Measurements from ENCODE around the gene CCNY.

The CCNY gene

DNA sequence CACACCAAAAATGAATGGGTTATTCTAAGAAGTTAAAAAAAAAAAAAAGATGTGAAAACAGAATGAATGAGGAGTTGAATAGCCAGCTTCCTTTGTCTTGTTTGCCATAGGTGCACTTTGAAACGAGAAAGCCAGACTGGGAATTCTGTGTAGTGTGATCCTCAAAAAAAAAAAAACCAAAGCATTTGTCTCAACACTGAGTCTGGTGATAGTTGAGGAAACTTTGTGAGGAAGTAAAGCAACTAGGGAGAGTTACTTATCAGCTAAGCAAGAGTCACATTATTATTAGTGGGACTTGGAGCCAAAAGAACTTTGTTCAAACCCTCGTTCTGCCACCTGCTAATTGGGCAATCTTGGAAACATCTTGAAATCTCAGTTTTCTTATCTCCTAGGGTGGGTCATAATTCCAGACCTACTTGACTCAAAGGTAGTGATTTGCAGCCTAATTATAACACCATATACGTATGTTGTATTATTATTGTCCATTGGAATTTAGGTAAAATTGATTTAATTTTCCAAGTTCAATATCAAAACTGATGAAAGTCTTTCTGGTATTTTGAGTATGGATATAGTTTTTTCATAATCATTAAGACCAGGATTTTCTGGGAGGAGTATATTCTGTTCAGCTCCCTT lies 169.0 kb downstream of the CCNY start:
- TF ChIP-seq, protein P1, sequence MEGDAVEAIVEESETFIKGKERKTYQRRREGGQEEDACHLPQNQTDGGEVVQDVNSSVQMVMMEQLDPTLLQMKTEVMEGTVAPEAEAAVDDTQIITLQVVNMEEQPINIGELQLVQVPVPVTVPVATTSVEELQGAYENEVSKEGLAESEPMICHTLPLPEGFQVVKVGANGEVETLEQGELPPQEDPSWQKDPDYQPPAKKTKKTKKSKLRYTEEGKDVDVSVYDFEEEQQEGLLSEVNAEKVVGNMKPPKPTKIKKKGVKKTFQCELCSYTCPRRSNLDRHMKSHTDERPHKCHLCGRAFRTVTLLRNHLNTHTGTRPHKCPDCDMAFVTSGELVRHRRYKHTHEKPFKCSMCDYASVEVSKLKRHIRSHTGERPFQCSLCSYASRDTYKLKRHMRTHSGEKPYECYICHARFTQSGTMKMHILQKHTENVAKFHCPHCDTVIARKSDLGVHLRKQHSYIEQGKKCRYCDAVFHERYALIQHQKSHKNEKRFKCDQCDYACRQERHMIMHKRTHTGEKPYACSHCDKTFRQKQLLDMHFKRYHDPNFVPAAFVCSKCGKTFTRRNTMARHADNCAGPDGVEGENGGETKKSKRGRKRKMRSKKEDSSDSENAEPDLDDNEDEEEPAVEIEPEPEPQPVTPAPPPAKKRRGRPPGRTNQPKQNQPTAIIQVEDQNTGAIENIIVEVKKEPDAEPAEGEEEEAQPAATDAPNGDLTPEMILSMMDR (IDR thresholded peaks at IDR 0.05) = no peak
- DNase-seq (ENCODE audit: low spot score) = no peak
- Histone ChIP-seq H3K27ac (no peak overlapping the region), H3K4me3 (no peak overlapping the region)

DNA sequence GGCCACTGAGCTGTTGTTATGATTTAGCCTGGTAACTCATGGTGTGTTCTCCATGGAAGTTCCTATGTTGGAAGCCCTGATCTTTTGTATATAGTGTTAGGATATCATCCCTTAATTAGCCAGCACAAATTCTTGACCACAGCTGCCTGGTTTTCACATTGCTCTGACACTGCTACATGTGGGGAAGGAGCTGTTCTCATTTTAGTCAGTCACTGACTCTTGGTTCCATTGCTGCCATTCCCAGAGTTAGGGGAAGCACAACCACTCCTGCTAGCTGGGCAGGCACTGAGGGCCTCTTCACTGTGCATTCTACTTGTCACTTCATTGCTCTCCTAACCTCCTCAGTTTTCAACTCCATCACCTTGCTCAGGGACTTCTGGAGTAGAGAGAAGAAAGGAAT lies 170.4 kb downstream of the CCNY start:
- Histone ChIP-seq H3K4me3 (no peak overlapping the region), H3K27ac (no peak overlapping the region)
- DNase-seq (ENCODE audit: low spot score) = no peak
- TF ChIP-seq, protein P1 (IDR thresholded peaks at IDR 0.05) = no peak

DNA sequence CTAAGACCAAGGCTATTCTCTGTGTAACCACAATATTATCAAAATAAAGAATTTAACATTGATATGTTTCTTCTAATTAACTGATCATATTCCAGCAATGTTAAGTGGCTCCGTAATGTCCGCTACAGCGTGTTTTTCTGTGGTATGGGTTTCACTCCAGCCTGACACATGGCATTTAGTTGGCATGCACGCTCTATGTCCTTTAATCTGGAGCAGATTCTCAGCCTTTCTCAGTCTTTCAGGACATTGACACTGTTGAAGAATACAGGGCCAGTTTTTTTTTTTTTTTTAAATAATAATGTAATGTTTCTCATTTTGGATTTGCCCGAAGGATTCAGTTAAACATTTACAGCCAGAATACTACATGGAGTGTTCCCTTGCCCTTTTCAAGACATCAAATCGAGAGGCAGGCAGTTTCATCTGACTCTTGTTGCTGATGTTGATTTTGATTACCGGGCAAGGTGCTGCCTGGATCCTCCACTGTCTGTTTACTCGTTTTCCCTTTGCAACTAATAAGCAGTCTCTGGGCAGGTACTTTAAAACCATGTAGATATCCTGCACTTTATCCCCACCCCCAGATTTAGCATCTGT lies 171.3 kb downstream of the CCNY start:
- TF ChIP-seq, protein P1 (IDR thresholded peaks at IDR 0.05) = no peak
- H3K27ac ChIP-seq = no peak overlapping the region
- no peak overlapping the region for H3K4me3 ChIP-seq
- DNase-seq (ENCODE audit: low spot score) = no peak

DNA sequence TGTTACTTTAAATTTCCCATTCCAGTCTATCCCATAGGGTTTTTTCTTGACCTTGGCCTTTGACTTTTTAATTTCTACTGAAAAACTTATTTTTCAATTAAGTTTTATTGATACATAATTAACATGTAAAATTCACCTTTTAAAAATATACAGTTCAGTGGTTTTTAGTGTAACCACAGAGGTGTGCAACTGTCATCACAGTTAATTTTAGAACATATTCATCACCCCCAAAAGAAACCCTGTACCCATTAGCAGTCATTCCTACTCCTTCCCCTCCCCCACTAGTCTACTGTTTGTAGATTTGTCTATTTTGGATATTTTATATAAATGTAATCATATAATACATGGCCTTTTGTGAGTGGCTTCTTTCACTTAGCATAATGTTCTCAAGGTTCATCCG lies 172.3 kb downstream of the CCNY start:
- no peak for DNase-seq (ENCODE audit: low spot score)
- TF ChIP-seq, protein P1 (IDR thresholded peaks at IDR 0.05) = no peak
- Histone ChIP-seq H3K27ac (no peak overlapping the region), H3K4me3 (no peak overlapping the region)

DNA sequence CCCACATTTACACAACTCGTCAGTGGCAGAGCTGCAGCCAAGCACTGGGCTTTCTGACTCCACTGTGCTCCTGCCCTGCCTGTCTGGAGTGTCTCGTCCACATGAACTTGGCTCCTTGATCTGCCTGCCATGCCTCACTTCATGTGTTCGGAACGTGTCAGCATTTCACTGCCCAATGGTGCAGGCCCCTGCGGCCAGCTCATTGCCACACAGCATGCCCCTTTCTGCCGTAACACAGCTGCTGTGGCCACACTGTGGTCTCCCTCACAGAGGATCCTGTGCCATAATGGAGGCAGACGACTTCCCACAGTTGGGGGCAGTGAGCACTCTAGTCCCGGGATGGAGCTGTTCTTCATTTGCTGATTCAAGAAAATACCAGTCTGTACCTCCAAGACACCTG lies 174.6 kb downstream of the CCNY start:
- no peak for DNase-seq (ENCODE audit: low spot score)
- no peak overlapping the region for H3K4me3 ChIP-seq
- TF ChIP-seq, protein P1 (IDR thresholded peaks at IDR 0.05) = no peak
- no peak overlapping the region for H3K27ac ChIP-seq

DNA sequence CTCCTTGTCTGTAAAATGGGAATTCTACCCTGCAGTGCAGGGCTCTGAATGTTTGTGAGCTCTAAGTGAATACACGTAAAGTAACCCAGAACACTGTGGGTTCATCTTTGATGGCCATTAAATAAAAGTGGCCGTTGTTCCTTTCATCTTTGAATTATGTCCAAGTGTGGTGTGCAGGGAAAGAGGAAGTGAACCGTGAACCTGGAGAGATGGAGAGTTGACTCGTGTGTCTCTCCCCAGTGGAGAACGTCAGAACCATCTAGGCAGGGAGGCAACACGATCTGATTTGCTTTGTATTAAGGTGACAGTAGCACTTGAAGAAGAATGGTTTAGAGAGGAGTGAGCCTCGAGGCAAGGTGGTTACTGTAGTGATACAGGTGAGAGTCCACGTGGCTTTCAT lies 175.3 kb downstream of the CCNY start:
- no peak for DNase-seq (ENCODE audit: low spot score)

More for the DNA sequence above, 175.3 kb downstream of the CCNY start:
- Histone ChIP-seq H3K4me3 (no peak overlapping the region), H3K27ac (no peak overlapping the region)
- TF ChIP-seq, protein P1 (IDR thresholded peaks at IDR 0.05) = no peak
